Astrocyte (in vitro differentiated cells and primary cell): ENCODE measurements around the gene MYL4. TPM values are rescaled to one million over a fixed set of nuclear protein-coding genes. Genes with fewer than 3 reads are reported as not detected.
A peak's percentile ranks its signal among the peaks of the same experiment; 100 is the strongest.

Experiments used
- DNase-seq: peaks from one replicate; pipeline ENCODE4 v3.0.0-alpha.2; 2010; ENCODE audit warnings: low read depth
- FAIRE-seq: peaks from 2 replicates; lab custom pipeline; 2011; peaks lifted over from hg19 to GRCh38; lab: Jason Lieb, UNC
- H2AFZ ChIP-seq: 2 replicates; pipeline ENCODE4 v1.6.0; 2012; ENCODE audit warnings: low read depth, low read length, inconsistent platforms
- H3K27ac ChIP-seq: 2 replicates; pipeline ENCODE4 v1.5.1; 2011; ENCODE audit warnings: low read depth, low read length, inconsistent platforms
- H3K27me3 ChIP-seq: 2 replicates; pipeline ENCODE4 v1.6.0; 2011; ENCODE audit warnings: low read length, inconsistent platforms; ENCODE audit not compliant: insufficient read depth
- H3K36me3 ChIP-seq: 2 replicates; pipeline ENCODE4 v1.5.1; 2011; ENCODE audit warnings: low read length, inconsistent platforms; ENCODE audit not compliant: insufficient read depth
- H3K4me1 ChIP-seq: 2 replicates; pipeline ENCODE4 v1.5.1; 2011; ENCODE audit warnings: low read length, inconsistent platforms; ENCODE audit not compliant: insufficient read depth
- H3K4me2 ChIP-seq: 2 replicates; pipeline ENCODE4 v1.6.0; 2012; ENCODE audit warnings: low read length, inconsistent platforms
- H3K4me3 ChIP-seq: 2 replicates; pipeline ENCODE4 v1.5.1; 2011; ENCODE audit warnings: low read depth, mild to moderate bottlenecking, low read length, inconsistent platforms; ENCODE audit not compliant: insufficient read depth
- H3K79me2 ChIP-seq: 2 replicates; pipeline ENCODE4 v1.6.0; 2012; ENCODE audit warnings: mild to moderate bottlenecking, low read length, inconsistent platforms; ENCODE audit not compliant: insufficient read depth
- H3K9ac ChIP-seq: 2 replicates; pipeline ENCODE4 v1.6.0; 2012; ENCODE audit warnings: mild to moderate bottlenecking, low read length, inconsistent platforms
- H3K9me3 ChIP-seq: 2 replicates; pipeline ENCODE4 v1.5.1; 2012; ENCODE audit warnings: low read depth, mild to moderate bottlenecking, low read length, inconsistent platforms; ENCODE audit not compliant: insufficient read depth
- H4K20me1 ChIP-seq: 2 replicates; pipeline ENCODE4 v1.6.0; 2012; ENCODE audit warnings: low read length, inconsistent platforms; ENCODE audit not compliant: insufficient read depth
- H3K27ac Mint-ChIP-seq: one replicate; pipeline ENCODE4 v1.8.0; 2021; ENCODE audit warnings: mild to moderate bottlenecking, mixed read lengths; ENCODE audit not compliant: unreplicated experiment
- H3K27me3 Mint-ChIP-seq: one replicate; pipeline ENCODE4 v1.8.0; 2021; ENCODE audit warnings: low read depth, mixed read lengths; ENCODE audit not compliant: unreplicated experiment
- H3K36me3 Mint-ChIP-seq: one replicate; pipeline ENCODE4 v1.8.0; 2021; ENCODE audit warnings: low read depth, mixed read lengths; ENCODE audit not compliant: unreplicated experiment
- H3K4me1 Mint-ChIP-seq: one replicate; pipeline ENCODE4 v1.8.0; 2021; ENCODE audit warnings: low read depth, mixed read lengths; ENCODE audit not compliant: unreplicated experiment
- H3K4me3 Mint-ChIP-seq: one replicate; pipeline ENCODE4 v1.8.0; 2021; ENCODE audit warnings: mild to moderate bottlenecking, moderate library complexity, mixed read lengths; ENCODE audit not compliant: unreplicated experiment
- H3K9me3 Mint-ChIP-seq: one replicate; pipeline ENCODE4 v1.8.0; 2021; ENCODE audit warnings: mild to moderate bottlenecking, mixed read lengths; ENCODE audit not compliant: unreplicated experiment
- EZH2 ChIP-seq: IDR thresholded peaks from 2 replicates; pipeline ENCODE4 v1.6.1; 2012; ENCODE audit warnings: mild to moderate bottlenecking, low read length, inconsistent platforms; ENCODE audit not compliant: insufficient read depth
- total RNA-seq: library from RNA; stranded (reverse); gene quantifications from 2 replicates; pipeline ENCODE4 v1.2.1, GENCODE V29; 2021
- TF ChIP-seq, protein P1 (sequence below): IDR thresholded peaks from 2 replicates; pipeline ENCODE4 v1.5.1; 2011; ENCODE audit warnings: low read depth, mild to moderate bottlenecking, inconsistent platforms, low read length, moderate library complexity; ENCODE audit not compliant: insufficient read depth

Gene MYL4
- total RNA-seq, 1 donor from 2014 or later = 22.7 TPM

DNA sequence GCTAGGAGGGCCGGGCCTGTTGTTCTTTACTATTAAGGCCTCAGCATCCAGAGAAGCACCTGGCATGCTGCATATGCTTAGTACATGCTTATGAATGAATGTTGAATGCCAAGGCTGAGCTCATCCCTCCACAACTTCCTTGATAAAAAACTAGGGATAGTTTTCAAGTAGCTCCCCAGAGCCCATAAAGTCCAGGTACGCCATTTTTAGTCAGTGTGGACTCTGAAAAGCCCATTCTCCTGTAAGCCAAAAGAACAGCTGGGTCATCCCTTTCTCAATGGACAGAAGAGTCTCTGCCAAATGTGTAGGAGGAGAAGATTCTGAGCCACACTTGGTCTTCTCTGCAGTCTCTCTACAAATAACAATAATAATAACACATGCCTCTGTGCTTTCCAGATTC is 35.5 kb downstream of the MYL4 start:
- Mint-ChIP-seq H3K36me3 (no peaks in the 10 kb centered on the region), H3K27ac (no peak overlapping the region), H3K27me3 (peaks cover 4% of the 10 kb centered on the region), H3K9me3 (peaks cover 2% of the 10 kb centered on the region), H3K4me1 (peaks cover 13% of the 10 kb centered on the region), H3K4me3 (no peak overlapping the region)
- H3K79me2 ChIP-seq = no peaks in the 10 kb centered on the region
- H3K4me3 ChIP-seq = no peak overlapping the region
- DNase-seq (no peak), FAIRE-seq (no peak)
- peaks cover 14% of the 10 kb centered on the region for H3K4me1 ChIP-seq
- H3K36me3 ChIP-seq = no peaks in the 10 kb centered on the region
- H3K9ac ChIP-seq = no peak overlapping the region
- H3K27me3 ChIP-seq = no peaks in the 10 kb centered on the region
- H3K9me3 ChIP-seq = no peaks in the 10 kb centered on the region
- H3K27ac ChIP-seq = no peak overlapping the region
- no peak overlapping the region for H2AFZ ChIP-seq
- no peak overlapping the region for H3K4me2 ChIP-seq
- TF ChIP-seq, protein P1, sequence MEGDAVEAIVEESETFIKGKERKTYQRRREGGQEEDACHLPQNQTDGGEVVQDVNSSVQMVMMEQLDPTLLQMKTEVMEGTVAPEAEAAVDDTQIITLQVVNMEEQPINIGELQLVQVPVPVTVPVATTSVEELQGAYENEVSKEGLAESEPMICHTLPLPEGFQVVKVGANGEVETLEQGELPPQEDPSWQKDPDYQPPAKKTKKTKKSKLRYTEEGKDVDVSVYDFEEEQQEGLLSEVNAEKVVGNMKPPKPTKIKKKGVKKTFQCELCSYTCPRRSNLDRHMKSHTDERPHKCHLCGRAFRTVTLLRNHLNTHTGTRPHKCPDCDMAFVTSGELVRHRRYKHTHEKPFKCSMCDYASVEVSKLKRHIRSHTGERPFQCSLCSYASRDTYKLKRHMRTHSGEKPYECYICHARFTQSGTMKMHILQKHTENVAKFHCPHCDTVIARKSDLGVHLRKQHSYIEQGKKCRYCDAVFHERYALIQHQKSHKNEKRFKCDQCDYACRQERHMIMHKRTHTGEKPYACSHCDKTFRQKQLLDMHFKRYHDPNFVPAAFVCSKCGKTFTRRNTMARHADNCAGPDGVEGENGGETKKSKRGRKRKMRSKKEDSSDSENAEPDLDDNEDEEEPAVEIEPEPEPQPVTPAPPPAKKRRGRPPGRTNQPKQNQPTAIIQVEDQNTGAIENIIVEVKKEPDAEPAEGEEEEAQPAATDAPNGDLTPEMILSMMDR = no peak
- TF ChIP-seq EZH2 = no peak
- no peaks in the 10 kb centered on the region for H4K20me1 ChIP-seq

- H3K27me3 Mint-ChIP-seq = peaks cover 8% of the 10 kb centered on the region
- Histone ChIP-seq H3K4me3 (no peak overlapping the region), H3K9me3 (no peaks in the 10 kb centered on the region), H3K79me2 (no peaks in the 10 kb centered on the region), H3K9ac (no peak overlapping the region), H4K20me1 (no peaks in the 10 kb centered on the region), H2AFZ (no peak overlapping the region), H3K4me2 (no peak overlapping the region), H3K27me3 (no peaks in the 10 kb centered on the region), H3K27ac (no peak overlapping the region), H3K4me1 (no peaks in the 10 kb centered on the region), H3K36me3 (no peaks in the 10 kb centered on the region)
- no peak overlapping the region for H3K27ac Mint-ChIP-seq
- no peaks in the 10 kb centered on the region for H3K4me1 Mint-ChIP-seq
- H3K9me3 Mint-ChIP-seq = peaks cover 5% of the 10 kb centered on the region
- DNase-seq (no peak), FAIRE-seq (no peak)
- no peak overlapping the region for H3K4me3 Mint-ChIP-seq
- no peak for TF ChIP-seq EZH2
- TF ChIP-seq, protein P1 = no peak
- H3K36me3 Mint-ChIP-seq = peaks cover 3% of the 10 kb centered on the region
These were observed 37.0 kb downstream of the MYL4 start for GRCh38 chr17:47246120-47246519.

DNA sequence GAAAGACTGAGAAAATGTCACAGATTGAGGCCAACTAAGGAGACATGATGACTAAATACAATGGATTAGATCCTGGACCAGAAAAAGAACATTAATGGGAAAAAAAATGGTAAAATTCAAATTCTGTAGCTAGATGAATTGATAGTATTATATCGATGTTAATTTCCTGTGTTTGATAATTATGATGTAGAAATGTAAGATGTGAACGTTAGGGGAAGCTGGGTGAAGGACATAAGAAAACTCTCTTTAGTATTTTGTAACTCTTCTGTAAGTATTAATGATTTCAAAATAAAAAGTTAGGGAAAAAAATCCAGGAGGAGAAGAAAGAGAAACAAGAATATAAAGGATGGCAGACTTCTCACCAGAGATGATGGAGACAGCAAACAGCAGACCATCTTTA is 41.7 kb downstream of the MYL4 start:
- Histone ChIP-seq H3K36me3 (no peaks in the 10 kb centered on the region), H2AFZ (no peak overlapping the region), H3K9me3 (no peaks in the 10 kb centered on the region), H4K20me1 (no peaks in the 10 kb centered on the region), H3K27ac (no peak overlapping the region), H3K9ac (no peak overlapping the region), H3K79me2 (peaks cover 12% of the 10 kb centered on the region), H3K27me3 (no peaks in the 10 kb centered on the region), H3K4me3 (no peak overlapping the region), H3K4me1 (no peaks in the 10 kb centered on the region), H3K4me2 (no peak overlapping the region)
- DNase-seq (no peak), FAIRE-seq (no peak)
- TF ChIP-seq EZH2 = no peak
- TF ChIP-seq, protein P1 = no peak
- H3K27me3 Mint-ChIP-seq = peaks cover 5% of the 10 kb centered on the region
- H3K4me1 Mint-ChIP-seq = peaks cover 10% of the 10 kb centered on the region
- H3K9me3 Mint-ChIP-seq = peaks cover 3% of the 10 kb centered on the region
- peak overlapping the region; percentile 9 for H3K27ac Mint-ChIP-seq
- H3K36me3 Mint-ChIP-seq = peaks cover 3% of the 10 kb centered on the region
- no peak overlapping the region for H3K4me3 Mint-ChIP-seq
